C4-2B (cell line): Measurements from ENCODE around the gene BSCL2.
A peak's percentile ranks its signal among the peaks of the same experiment; 100 is the strongest.

Experiments used
- H3K27ac ChIP-seq: fragments of 450-650 bp; 2 replicates; pipeline ENCODE4 v1.5.1; 2017
- CTCF ChIP-seq: fragments of 450-650 bp; conservative IDR thresholded peaks from 2 replicates; pipeline ENCODE4 v1.5.1; 2017; ENCODE audit warnings: mild to moderate bottlenecking
- ZFX ChIP-seq: fragments of 450-650 bp; IDR thresholded peaks from 2 replicates; pipeline ENCODE4 v1.6.1; 2017

BSCL2 gene

GRCh38 chr11:62726156-62726914, 19.1 kb upstream of the BSCL2 start:
- no peak for TF ChIP-seq CTCF
- TF ChIP-seq ZFX: no peak
- H3K27ac ChIP-seq: peak overlapping the region; percentile 97

GRCh38 chr11:62725646-62726045, 18.4 kb upstream of the BSCL2 start:
- TF ChIP-seq ZFX (no peak), CTCF (no peak)

GRCh38 chr11:62724171-62724570, 16.9 kb upstream of the BSCL2 start:
- no peak for TF ChIP-seq CTCF
- TF ChIP-seq ZFX: no peak
- H3K27ac ChIP-seq: no peak overlapping the region

More at GRCh38 chr11:62725646-62726045, 18.4 kb upstream of the BSCL2 start:
- peak overlapping the region; percentile 97 for H3K27ac ChIP-seq

GRCh38 chr11:62721994-62722393, 14.8 kb upstream of the BSCL2 start:
- TF ChIP-seq ZFX (no peak), CTCF (no peak; the same call in 1 of the 2 replicates)
- H3K27ac ChIP-seq: no peak overlapping the region

GRCh38 chr11:62719302-62719978, 12.2 kb upstream of the BSCL2 start:
- TF ChIP-seq ZFX: no peak
- TF ChIP-seq CTCF: no peak
- peak overlapping the region; percentile 37 for H3K27ac ChIP-seq

GRCh38 chr11:62716816-62717215, 9.6 kb upstream of the BSCL2 start:
- H3K27ac ChIP-seq: peak overlapping the region; percentile 36; the same call in 1 of the 2 replicates
- TF ChIP-seq CTCF: no peak
- TF ChIP-seq ZFX: no peak

- no peak overlapping the region for H3K27ac ChIP-seq
- TF ChIP-seq ZFX: no peak
- no peak for TF ChIP-seq CTCF
Observed at GRCh38 chr11:62716206-62716605, 9.0 kb upstream of the BSCL2 start.
